ENCODE measurements around the gene EML4.

GRCh38 chr2:42203792-42204191 lies 34.6 kb downstream of the EML4 start:
- TF ChIP-seq CTCF (optimal IDR thresholded peaks at IDR 0.05 in 1 of 3, IDR thresholded peaks at IDR 0.05 in 1 of 3, conservative IDR thresholded peaks at IDR 0.05 in 1 of 3; ENCODE audit: extremely low read depth in 1 of 3, insufficient read depth in 2 of 3, low read length in 3 of 3): no peak
- TF ChIP-seq EZH2 (IDR thresholded peaks at IDR 0.05; ENCODE audit: low read length): no peak

Data from keratinocyte (primary cell).